PC-9 (cell line): Measurements from ENCODE around the gene CDC42BPG. TPM values are rescaled to one million over a fixed set of nuclear protein-coding genes. Genes with fewer than 3 reads are reported as not detected.

Experiments used
- BruUV-seq: library from RNA; stranded (reverse); fragments of 400-500 nt; replicated peaks from 2 replicates; lab custom pipeline; 2021; lab: Mats Ljungman, UMichigan
- CTCF ChIA-PET: fragments of 300-600 bp; sonication (Branson Sonifier 250); formaldehyde crosslinking; loops from one replicate; lab custom pipeline; 2022; ENCODE audit warnings: antibody characterized with exemption; lab: Charles Lee
- POLR2A ChIA-PET: fragments of 300-600 bp; sonication (Branson Sonifier 250); formaldehyde crosslinking; loops from one replicate; lab custom pipeline; 2022; ENCODE audit warnings: antibody characterized with exemption; ENCODE audit not compliant: unreplicated experiment; lab: Charles Lee
- DNase-seq, 2 experiments: peaks; one replicate each; pipeline versions ENCODE4 v3.0.0 to v3.0.0-alpha.2; 2015 to 2022; ENCODE audit warnings: mixed read lengths in 1 of 2
- H2AFZ ChIP-seq: fragments of 200-600 bp; sonication (generic); 2 replicates; pipeline ENCODE4 v1.8.1; 2017; ENCODE audit warnings: antibody characterized with exemption
- H3F3A ChIP-seq: fragments of 200-600 bp; sonication (generic); 2 replicates; pipeline ENCODE4 v1.8.1; 2017; ENCODE audit warnings: antibody characterized with exemption, mild to moderate bottlenecking, low read depth; ENCODE audit not compliant: insufficient read depth
- H3K27ac ChIP-seq: fragments of 200-600 bp; sonication (generic); 2 replicates; pipeline ENCODE4 v1.6.1; 2016; ENCODE audit warnings: mixed run types
- H3K27me3 ChIP-seq: fragments of 200-600 bp; sonication (generic); 2 replicates; pipeline ENCODE4 v1.6.1; 2016; ENCODE audit warnings: low read depth, mixed run types; ENCODE audit not compliant: insufficient read depth
- H3K36me3 ChIP-seq: fragments of 200-600 bp; sonication (generic); 2 replicates; pipeline ENCODE4 v1.6.1; 2016; ENCODE audit warnings: low read depth, mixed run types
- H3K4me1 ChIP-seq: fragments of 200-600 bp; sonication (generic); replicated peaks from 2 replicates; pipeline ENCODE4 v1.6.1; 2016; ENCODE audit warnings: mixed run types; ENCODE audit not compliant: insufficient read depth
- H3K4me2 ChIP-seq: fragments of 200-600 bp; sonication (generic); 2 replicates; pipeline ENCODE4 v1.6.1; 2017; ENCODE audit warnings: mixed run types
- H3K4me3 ChIP-seq: fragments of 200-600 bp; sonication (generic); 2 replicates; pipeline ENCODE4 v1.6.1; 2016; ENCODE audit warnings: mixed run types
- H3K79me2 ChIP-seq: fragments of 200-600 bp; sonication (generic); 2 replicates; pipeline ENCODE4 v1.6.1; 2017; ENCODE audit warnings: low read depth, mixed run types
- H3K9me2 ChIP-seq: fragments of 200-600 bp; sonication (generic); 2 replicates; pipeline ENCODE4 v1.8.1; 2017; ENCODE audit warnings: mild to moderate bottlenecking; ENCODE audit not compliant: insufficient read depth
- H3K9me3 ChIP-seq: fragments of 200-600 bp; sonication (generic); 2 replicates; pipeline ENCODE4 v1.8.1; 2016; ENCODE audit warnings: low read depth; ENCODE audit not compliant: insufficient read depth
- H4K20me1 ChIP-seq: fragments of 200-600 bp; sonication (generic); 2 replicates; pipeline ENCODE4 v1.8.1; 2017; ENCODE audit not compliant: insufficient read depth
- EZH2 ChIP-seq: fragments of 200-600 bp; sonication (generic); IDR thresholded peaks from 2 replicates; pipeline ENCODE4 v1.8.0; 2017; ENCODE audit warnings: antibody characterized with exemption, low read depth
- intact Hi-C: fragments of 100-400 bp; cut with micrococcal nuclease; formaldehyde crosslinking; loops from one replicate; pipeline ENCODE4 v1.10.0; 2022; ENCODE audit not compliant: unreplicated experiment
- total RNA-seq: library from RNA; stranded (reverse); gene quantifications from 2 replicates; pipeline ENCODE4 v1.2.3, GENCODE V29; 2021
- TF ChIP-seq, protein P1 (sequence below): fragments of 200-600 bp; sonication (generic); conservative IDR thresholded peaks from 2 replicates; pipeline ENCODE4 v1.6.1; 2017; ENCODE audit warnings: mixed run types, antibody characterized with exemption, mild to moderate bottlenecking, moderate library complexity

Gene CDC42BPG
- total RNA-seq, 1 experiment from 2014 or later = 31.3 TPM

DNA sequence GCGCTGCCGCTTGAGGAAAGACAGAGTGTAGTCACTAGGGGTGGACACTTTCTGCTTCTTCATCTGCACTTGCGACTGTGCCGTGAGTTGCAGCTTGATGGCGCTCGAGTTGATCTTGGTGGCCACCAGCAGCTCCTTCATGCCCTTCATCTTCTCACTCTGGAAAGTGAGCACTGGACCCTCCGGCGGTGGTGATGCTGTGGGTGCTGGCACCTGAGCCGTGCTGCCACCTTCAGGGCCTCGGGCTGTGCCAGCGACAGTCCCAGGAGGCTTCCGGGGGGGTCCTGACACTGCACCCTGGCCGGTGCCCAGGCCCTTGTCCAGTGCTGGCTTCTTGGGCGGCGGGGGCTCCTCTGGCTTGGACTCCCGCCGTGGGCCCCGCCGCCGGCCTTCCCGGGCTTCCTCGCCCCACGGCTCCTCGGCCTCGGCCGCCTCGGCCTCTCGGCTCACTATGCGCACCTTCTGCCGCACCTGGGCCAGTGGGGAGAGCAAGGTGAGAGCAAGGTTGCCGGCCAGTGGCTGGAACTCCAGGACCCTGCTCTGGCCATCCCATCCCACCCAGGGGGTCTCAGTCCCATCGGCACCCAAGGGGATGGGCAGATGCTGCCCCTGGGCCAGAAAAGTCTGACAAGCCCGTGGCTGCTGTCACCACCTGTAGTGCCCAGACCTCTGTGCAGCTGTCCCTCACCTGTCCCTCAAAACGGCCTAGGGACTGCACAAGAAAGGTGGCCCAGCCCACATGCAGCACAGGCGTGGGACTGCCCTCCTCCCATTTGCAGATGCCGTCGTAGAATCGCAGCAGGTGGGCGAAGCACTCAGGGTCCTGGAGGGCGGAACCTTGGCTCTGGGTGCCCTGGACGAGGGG, 39.9 kb downstream of the CDC42BPG start:
- no peak for TF ChIP-seq EZH2
- TF ChIP-seq, protein P1, sequence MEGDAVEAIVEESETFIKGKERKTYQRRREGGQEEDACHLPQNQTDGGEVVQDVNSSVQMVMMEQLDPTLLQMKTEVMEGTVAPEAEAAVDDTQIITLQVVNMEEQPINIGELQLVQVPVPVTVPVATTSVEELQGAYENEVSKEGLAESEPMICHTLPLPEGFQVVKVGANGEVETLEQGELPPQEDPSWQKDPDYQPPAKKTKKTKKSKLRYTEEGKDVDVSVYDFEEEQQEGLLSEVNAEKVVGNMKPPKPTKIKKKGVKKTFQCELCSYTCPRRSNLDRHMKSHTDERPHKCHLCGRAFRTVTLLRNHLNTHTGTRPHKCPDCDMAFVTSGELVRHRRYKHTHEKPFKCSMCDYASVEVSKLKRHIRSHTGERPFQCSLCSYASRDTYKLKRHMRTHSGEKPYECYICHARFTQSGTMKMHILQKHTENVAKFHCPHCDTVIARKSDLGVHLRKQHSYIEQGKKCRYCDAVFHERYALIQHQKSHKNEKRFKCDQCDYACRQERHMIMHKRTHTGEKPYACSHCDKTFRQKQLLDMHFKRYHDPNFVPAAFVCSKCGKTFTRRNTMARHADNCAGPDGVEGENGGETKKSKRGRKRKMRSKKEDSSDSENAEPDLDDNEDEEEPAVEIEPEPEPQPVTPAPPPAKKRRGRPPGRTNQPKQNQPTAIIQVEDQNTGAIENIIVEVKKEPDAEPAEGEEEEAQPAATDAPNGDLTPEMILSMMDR = no peak
- Histone ChIP-seq H3K9me2 (no peaks in the 10 kb centered on the region), H4K20me1 (no peaks in the 10 kb centered on the region), H3K9me3 (no peaks in the 10 kb centered on the region), H3K4me2 (peak overlapping the region; percentile 91), H3K27me3 (no peaks in the 10 kb centered on the region), H3K27ac (peak overlapping the region; percentile 69), H3K36me3 (peaks cover 7% of the 10 kb centered on the region; the same call in 1 of the 2 replicates), H3F3A (peaks cover 25% of the 10 kb centered on the region), H3K79me2 (peaks cover 16% of the 10 kb centered on the region), H2AFZ (no peak overlapping the region; the same call in 1 of the 2 replicates), H3K4me1 (peaks cover 26% of the 10 kb centered on the region), H3K4me3 (peak overlapping the region; percentile 76; the same call in 1 of the 2 replicates)
- no peak for DNase-seq
- no TSS peak for BruUV-seq
- POLR2A ChIA-PET = interaction anchor here (0.5 to 0.6 kb wide), 2 partner anchors 20 to 577 kb away, joined by 3 to 4 read pairs; no protein-coding TSS in a partner anchor
- CTCF ChIA-PET = interaction anchor here (0.6 kb wide), 1 partner anchor 202 kb away, joined by 3 read pairs; no protein-coding TSS in a partner anchor
- intact Hi-C loops = no loop called here

DNA sequence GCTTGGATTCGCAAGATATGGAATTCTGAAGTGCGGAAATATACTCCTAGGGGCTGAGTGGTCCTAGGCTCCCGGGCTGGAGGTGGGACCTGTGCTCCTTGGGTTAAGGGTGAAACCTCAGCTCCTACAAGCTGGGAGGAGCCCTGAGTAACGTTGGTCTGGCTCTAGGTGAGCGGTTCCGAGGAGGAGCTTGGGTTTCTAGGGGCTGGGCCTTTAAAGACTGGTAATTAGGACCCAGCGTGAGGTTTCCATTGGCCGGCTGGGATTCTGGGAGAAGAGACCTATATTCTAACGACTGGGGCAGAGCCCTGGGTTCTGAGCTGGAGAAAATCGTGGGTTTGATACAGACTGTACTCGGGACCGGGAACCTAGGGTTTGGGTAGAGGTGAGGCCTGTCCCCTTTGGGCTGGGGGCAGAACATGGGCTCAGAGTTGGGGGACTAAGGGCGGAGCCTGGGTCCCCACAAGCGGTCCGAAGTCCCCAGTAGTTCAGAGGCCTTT, 40.6 kb downstream of the CDC42BPG start:
- TF ChIP-seq, protein P1 = no peak
- TF ChIP-seq EZH2 = no peak
- Histone ChIP-seq H3K79me2 (peaks cover 9% of the 10 kb centered on the region), H3K4me3 (peak overlapping the region; percentile 76), H4K20me1 (no peaks in the 10 kb centered on the region), H3K27me3 (no peaks in the 10 kb centered on the region), H3K27ac (peak overlapping the region; percentile 69), H3K4me2 (peak overlapping the region; percentile 91), H3K9me2 (no peaks in the 10 kb centered on the region), H3K36me3 (peaks cover 7% of the 10 kb centered on the region; the same call in 1 of the 2 replicates), H3K9me3 (no peaks in the 10 kb centered on the region), H2AFZ (peak overlapping the region; percentile 88), H3K4me1 (peaks cover 20% of the 10 kb centered on the region), H3F3A (peaks cover 21% of the 10 kb centered on the region)
- ChIA-PET CTCF (interaction anchor here (0.6 kb wide), 1 partner anchor 203 kb away, joined by 3 read pairs; no protein-coding TSS in a partner anchor), POLR2A (interaction anchor here (0.5 to 0.7 kb wide), 4 partner anchors 21 to 1048 kb away, joined by 3 to 7 read pairs (median 5); no protein-coding TSS in a partner anchor)
- no peak for DNase-seq
- intact Hi-C loops = loop anchor here (1.0 kb wide), 1 partner anchor 39 kb away; no protein-coding TSS in a partner anchor
- BruUV-seq = TSS peak; percentile 85

DNA sequence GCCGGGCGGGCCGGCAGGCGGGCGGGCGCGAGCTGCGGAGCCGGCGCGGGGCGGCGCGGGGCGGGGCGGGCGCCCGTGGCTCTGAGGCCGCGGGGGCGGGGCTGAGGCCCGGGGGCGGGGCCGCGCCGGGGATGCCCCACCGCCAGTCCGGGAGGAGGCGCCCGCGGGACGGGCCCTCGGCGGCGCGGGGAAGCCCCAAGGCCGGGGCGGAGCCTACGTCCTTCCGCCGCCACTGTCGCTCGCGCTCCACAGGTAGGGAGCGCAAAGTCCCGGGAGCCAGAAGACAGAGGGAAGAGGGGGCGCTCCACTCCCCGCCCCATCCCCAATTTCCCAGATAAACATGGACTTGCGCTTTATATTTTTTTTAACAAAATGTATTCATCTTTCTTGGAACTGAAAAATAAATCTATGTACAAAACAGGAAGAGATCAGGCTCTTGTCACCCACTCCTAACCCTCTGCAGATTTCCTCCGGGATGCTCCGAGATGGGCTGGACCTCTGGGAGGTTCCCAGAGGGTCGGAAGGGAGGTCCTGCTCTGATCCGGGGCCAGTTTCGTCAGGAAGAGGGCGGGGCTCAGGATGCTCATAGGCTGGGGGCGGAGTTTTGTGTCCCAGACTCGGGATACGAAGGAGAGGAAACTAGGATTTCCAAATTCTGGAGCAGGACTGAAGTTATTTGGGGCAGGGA, 41.2 kb downstream of the CDC42BPG start, which contains the start of gene MAP4K2:
Gene MAP4K2, minus strand, starts transcription at position 57 of the 688 bp plus-strand sequence. CDS start 65 bp downstream, outside the sequence.
- no peaks in the 10 kb centered on the region for H3K9me2 ChIP-seq
- H3K4me2 ChIP-seq = peak within 1 kb of the TSS; percentile 91
- no TSS peak for BruUV-seq
- H3K4me3 ChIP-seq = peak within 1 kb of the TSS; percentile 76
- no peaks in the 10 kb centered on the region for H3K9me3 ChIP-seq
- CTCF ChIA-PET = interaction anchor here (0.6 to 1.2 kb wide), 2 partner anchors 40 to 412 kb away, joined by 5 read pairs; no protein-coding TSS in a partner anchor
- peaks cover 21% of the 10 kb centered on the region for H3F3A ChIP-seq
- no peak for TF ChIP-seq EZH2
- TF ChIP-seq, protein P1 = peak; percentile 47; the same call in 1 of the 2 replicates
- no peaks in the 10 kb centered on the region for H4K20me1 ChIP-seq
- H2AFZ ChIP-seq = peak within 1 kb of the TSS; percentile 88
- H3K4me1 ChIP-seq = peaks cover 20% of the 10 kb centered on the region
- peak within 1 kb of the TSS; percentile 69 for H3K27ac ChIP-seq
- DNase-seq = peak; percentile 72 to 93
- POLR2A ChIA-PET = interaction anchor here (0.6 to 0.7 kb wide), 3 partner anchors 25 to 1048 kb away, joined by 6 to 9 read pairs (median 7); partner anchors contain the start of gene SF1
- intact Hi-C loops = loop anchor here (1.0 kb wide), 1 partner anchor 40 kb away; no protein-coding TSS in a partner anchor
- no peaks in the 10 kb centered on the region for H3K27me3 ChIP-seq
- H3K79me2 ChIP-seq = peaks cover 3% of the 10 kb centered on the region; the same call in 1 of the 2 replicates
- H3K36me3 ChIP-seq = peaks cover 7% of the 10 kb centered on the region; the same call in 1 of the 2 replicates
